ENCODE measurements around the gene IGHMBP2.

GRCh38 chr11:68854273-68854958, 49.3 kb upstream of the IGHMBP2 start:
- TF ChIP-seq POLR2A (IDR thresholded peaks at IDR 0.05) (no peak), CTCF (IDR thresholded peaks at IDR 0.05) (no peak)
